GM19025 (cell line): ENCODE measurements around the gene ZYG11B.
"Not testable (repeated sequence)": the region's sequence is repeated elsewhere in the genome, so short reads cannot be mapped to it uniquely, and the experiment has no call there.

Source experiments
- ATAC-seq: cut with Tn5 transposase; IDR thresholded peaks from one replicate; pipeline ENCODE4 v1.9.1; 2021; ENCODE audit warnings: mild to moderate bottlenecking, low read depth, moderate library complexity; ENCODE audit not compliant: unreplicated experiment

The ZYG11B gene

GRCh38 chr1:52726265-52727113 lies at the start of gene ZYG11B:
ZYG11B (plus strand) TSS chr1:52726453; CDS start chr1:52726654, 201 bp downstream.
- peak; percentile 94 for ATAC-seq

DNA sequence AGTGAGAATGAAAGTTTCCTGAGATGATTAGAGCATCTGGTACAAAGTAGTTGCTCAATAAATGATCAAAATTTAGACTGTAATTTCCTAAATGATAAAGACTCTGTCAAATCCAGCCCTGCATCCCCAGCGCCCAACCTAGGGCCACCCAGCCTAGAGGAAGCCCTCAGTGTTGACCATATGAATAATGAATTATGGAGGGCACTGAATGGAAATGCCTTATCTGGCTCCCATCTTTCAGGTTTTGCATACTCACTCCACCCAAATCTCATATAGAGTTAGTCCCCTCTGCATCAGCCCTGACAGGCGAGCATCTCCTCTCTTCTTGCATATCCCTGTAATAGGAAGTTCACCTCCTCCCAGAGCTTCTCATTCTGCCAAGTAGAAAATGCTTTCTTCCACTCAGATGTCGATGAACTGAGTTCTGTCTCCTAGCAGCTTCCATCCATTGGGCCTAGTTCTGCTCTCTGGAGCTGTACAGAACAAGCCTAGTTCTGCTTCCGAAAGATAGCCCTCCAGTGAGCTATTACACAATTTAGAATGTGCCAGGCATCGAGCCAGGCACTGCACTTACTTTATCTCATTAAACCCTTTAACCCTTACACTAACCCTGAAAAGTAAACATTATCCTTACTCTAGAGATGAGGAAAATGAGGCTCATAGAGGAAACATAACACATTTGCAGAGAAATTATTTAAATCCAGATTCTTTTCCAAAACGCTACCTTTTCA lies 49.0 kb upstream of the ZYG11B start:
- no peak for ATAC-seq

DNA sequence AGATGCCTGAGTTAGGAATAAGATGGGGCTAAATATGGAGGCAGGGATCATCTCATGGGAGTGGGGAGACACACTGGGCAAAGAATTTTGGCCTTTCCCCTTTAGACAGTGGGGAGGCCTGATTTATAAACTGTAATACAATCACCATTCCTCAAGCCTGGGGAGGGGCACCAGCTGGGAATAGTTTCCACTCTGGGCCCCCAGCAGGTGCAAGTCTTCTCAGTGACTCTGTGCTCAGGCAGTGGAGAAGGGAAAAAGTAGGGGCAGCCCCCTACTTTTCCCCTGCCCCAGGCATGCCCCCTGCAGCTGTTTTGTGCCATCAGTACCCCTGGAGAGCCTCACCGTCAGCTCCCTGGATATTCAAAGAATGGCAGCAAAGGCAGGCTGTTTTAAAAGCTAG lies 47.2 kb upstream of the ZYG11B start:
- no peak for ATAC-seq

DNA sequence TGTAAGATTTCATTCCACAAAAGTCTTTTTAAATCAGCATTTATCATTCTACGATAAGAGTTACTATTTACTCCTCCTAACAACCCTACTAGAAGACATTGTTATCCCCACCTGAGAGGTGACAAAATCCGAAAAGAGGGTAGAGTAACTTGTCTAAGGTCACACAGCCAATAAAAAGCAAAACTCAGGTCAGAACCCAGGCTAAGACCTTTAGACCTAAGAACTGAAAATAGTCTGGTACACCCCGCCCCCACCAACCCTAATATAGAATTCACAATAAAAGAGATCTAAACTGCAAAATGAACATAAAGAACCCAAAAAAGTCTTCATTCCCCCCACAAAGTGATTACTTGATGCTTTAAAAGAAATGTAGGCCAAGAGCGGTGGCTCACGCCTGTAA lies 46.8 kb upstream of the ZYG11B start:
- no peak for ATAC-seq

DNA sequence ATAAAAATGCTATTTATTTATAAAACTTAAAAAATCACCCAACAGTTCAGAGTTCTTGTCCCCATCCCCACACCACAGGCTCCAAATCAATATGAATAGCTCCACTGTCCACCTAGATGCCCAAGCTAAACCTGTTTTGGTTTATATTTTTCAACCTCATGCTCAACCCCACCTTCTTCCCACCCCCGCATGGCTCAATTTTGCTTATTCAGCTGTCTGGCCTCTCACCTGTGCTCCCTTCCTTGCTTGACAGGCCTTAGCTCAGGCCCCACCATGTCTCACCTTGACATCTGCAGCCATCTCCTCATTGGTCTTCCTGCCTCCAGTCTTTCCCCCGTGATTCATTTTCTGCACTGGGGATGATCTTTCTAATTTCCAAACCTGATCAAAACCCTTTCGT lies 45.9 kb upstream of the ZYG11B start:
- no peak for ATAC-seq

DNA sequence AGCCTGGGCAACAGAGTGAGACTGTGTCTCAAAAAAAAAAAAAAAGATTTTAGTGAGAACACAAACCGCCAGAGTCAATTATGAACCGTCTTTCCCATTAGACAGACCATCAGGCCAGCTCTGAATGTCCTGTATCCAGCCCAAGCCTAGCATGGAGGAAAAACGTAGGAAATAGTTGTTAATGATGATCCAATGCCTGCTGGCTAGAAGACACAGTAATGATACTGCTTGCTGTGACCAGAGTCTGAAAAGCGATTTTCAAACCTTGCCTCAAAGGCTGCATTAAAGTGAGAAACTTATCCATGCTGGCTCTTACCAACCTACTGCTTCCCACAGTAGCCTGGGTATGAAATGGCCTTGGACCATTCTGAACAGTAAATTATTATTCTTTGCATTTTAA lies 45.1 kb upstream of the ZYG11B start:
- ATAC-seq: no peak

DNA sequence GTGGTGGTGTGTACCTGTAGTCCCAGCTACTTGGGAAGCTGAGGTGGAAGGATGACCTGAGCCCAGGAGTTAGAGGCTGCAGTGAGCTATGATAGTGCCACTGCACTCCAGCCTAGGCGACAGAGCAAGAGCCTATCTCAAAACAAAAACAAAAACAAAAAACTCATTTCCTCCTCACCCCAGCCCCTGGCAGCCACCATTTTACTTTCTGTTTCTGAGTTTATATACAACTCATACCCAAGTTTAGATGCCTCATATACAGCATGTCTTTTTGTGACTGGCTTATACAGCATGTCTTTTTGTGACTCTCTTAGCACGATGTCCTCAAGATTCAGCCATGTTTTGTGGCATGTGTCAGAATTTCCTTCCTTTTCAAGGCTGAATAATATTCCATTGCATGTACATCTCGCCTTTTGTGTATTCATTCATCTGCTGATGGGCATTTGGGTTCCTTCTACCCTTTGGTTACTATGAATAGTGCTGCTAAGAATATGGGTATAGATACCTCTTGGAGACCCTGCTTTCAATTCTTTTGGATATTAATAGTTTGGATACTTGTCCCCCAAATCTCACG lies 42.8 kb upstream of the ZYG11B start:
- ATAC-seq: no peak

- ATAC-seq: no peak
These were observed 41.7 kb upstream of the ZYG11B start for GRCh38 chr1:52684545-52684944.

- peak; percentile 64 for ATAC-seq
These were observed 39.9 kb upstream of the ZYG11B start for GRCh38 chr1:52686261-52686751.

- no peak for ATAC-seq
These were observed 39.4 kb upstream of the ZYG11B start for GRCh38 chr1:52686830-52687229.

DNA sequence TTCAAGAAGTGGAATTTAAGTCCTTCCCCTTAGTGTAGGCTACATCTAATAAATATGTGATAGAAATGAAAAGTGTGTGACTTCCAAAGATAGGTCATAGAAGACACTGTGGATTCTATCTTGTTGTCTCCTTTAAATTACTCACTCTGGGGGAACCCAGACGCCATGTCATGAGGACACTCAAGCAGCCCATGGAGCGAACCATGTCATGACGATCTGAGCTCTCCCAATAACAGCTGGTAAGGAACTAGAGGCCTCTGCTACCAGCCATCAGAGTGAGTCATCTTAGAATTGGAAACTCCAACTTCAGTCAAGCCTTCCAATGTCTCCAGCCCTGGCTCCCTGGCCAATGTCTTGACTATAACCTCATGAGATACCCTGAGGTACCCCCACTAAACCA lies 34.4 kb upstream of the ZYG11B start:
- ATAC-seq: no peak

DNA sequence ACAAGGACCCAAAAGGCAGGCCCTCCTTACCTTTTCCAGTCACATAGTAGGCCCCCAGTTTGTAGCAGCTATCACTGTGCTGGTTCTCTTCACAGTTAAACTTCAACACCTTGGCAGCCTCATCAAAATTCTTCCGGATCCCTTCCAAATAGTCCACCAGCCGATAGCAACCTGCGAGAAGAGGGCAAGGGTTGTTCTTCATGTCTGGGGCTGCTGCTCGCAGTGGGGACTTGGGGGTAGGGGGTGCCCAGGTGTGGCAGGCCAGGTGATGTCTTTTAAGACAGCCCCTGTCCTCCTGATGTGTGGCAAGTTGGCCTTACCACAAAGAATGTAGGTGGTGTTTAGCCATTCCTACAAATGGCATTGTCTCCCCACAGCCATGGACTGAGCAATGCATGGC lies 33.6 kb upstream of the ZYG11B start:
- no peak for ATAC-seq

GRCh38 chr1:52693351-52693750 lies 32.9 kb upstream of the ZYG11B start:
- not testable (repeated sequence) for ATAC-seq

DNA sequence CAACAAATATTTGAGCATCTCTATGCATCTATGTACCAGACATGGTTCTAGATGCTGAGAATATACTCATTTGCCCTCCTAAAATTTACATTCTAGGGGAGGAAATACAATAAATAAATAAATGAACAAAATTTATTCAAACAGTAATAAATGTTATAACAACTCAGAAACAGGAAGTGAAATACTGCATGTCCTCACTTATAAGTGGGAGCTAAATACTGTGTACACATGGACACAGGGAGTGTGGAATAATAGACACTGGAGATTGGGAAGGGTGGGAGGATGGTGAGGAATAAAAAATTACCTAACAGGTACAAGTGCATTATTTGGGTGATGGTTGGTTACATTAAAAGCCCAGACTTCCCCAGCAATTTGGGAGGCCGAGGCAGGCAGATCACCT lies 32.4 kb upstream of the ZYG11B start:
- no peak for ATAC-seq

- no peak for ATAC-seq
These were observed 30.6 kb upstream of the ZYG11B start for GRCh38 chr1:52695627-52696026.

DNA sequence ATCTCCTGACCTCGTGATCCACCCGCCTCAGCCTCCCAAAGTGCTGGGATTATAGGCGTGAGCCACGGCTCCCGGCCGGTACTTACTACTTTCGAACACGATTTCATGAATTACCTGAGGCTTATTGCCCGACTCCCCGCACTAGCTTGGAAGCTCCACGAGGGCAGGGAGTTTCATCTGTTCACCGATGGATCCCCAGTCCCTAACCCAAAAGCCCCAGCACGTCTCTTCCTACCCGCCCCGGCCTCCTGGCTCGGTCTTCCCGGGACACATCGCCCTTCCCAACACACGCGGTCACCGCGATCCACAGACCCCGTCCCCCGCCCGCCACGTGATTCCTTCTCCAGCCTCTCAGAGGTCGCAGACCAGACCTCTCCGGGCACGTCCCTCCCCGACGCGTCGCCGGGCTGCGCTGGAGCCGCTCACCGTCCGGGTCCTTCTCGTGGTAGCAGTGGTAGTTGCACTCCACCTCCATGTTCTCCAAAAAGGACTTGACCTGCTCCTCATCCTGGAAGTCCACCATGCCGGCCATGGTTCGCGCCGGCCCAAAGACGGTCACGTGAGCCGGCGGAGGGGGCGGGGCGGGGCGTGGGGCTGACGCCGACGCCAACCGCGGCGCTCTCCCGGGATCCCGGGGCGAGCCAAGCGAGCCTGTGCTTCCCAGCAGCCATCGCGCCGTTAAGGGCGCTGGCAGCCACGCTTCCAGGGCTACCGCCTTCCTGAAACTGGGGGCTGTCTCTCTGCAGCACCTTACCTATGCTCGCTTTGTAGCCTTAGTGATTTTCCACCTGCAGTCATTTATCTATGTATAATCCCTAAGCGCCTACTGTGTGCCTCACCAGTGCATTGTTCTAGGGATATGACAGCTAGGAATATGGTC lies 28.2 kb upstream of the ZYG11B start, which contains the start of gene COA7:
TSS of gene COA7 (minus strand) at position 553 of the 880 bp plus-strand sequence. CDS start at position 532, 21 bp downstream.
- ATAC-seq: peak; percentile 48

DNA sequence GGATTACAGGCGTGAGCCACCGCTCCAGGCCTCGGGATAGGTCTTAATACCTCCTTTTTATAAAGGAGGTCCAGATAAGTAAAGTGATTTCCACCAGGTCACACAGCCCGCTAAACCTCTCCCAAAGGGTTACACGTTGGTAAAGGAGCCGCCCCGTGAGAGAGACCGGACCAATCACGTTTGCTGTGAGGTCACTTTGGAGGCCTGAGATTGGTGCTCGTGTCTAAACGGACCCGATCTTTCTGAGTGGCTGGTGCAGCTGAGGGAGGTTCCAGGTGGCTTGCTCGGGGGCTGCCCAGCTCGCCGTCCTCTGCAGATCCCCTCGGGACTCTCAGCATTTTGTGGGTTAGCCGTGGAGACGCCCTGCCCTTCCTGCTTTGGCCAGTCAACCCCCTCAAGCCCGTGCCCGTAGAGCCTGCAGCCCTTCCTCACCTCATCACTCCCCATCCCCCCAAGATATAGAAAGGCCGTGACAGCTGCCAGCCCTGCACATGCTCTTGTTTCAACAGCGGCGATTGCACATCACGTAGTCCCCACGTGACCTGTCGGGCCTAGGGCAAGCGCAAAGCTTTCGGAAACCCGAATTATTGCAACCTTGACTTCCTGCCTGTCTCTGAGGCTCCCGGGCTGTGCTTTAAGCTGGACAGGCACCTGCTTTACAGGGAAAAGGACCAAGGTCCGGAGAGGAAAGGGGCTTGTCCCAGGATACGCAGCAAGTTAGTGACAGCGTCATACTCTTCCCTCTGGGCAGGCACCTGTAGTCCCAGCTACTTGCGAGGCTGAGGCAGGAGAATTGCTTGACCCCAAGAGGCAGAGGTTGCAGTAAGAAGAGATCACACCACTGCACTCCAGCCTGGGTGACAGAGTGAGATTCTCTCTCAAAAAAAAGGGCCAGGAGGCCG lies 23.1 kb upstream of the ZYG11B start:
- peak; percentile 86 for ATAC-seq

DNA sequence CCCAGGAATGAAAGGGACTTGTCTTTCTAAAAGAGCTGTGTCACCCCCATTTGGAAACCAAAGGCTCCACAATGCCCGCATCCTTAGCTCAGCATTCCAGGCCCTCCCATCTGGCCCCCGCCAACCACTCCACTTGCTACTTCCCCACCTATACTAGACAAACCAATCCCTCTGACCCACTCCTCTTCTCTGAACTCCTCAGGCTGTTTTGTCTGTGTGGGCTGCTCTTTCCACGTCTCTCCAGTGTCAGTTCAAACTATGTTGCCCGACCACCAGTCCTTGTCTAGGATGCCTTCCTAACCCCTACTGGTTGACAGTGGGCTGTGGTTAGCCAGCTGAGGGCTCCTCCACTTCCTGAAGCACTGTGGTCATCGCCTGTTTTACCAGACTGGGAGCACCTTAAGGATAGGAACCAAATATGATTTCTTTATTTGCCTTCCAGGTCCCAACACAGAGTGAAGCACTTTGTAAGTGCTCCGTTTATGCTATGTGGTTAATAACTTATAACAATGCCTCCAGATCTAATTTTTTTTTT lies 20.1 kb upstream of the ZYG11B start:
- no peak for ATAC-seq
